Measurements from ENCODE around the gene ATP2C1.
"Not testable (repeated sequence)": the region's sequence is repeated elsewhere in the genome, so short reads cannot be mapped to it uniquely, and the experiment has no call there.

The ATP2C1 gene

DNA sequence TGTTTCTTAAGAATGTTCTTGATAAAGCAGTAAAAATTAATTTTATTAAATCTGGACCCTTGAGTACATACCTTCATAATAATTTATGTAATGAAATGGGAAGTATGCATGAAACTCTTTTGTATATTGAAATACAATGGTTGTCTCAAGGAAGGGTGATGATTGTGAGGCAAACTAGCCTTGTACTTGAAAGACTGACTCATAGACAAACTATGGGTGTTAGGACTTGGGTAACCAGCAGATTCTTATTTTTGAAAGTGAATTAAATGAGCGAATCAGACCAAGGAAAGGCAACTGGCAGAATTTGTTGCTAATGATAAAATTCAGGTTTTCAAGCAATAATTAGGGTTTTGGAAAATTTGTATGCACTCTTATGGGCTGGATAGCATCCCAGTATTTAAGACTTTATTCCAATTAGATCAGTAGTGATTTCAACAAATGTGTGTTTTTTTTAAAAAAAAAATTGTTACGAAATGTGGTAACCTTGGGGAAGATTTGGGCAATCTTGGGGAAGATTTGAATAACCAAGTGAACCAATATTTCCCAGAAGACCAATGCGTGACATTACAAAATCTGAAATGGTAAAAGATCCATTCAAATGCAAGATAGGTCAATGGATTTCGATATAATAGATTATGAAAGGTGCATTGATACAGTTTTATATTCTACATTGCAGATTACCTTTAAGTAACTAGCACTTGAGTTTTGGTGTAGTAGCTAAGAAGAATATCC is 42.0 kb downstream of the ATP2C1 start:
- DNase-seq (ENCODE audit: low read depth) = no peak

DNA sequence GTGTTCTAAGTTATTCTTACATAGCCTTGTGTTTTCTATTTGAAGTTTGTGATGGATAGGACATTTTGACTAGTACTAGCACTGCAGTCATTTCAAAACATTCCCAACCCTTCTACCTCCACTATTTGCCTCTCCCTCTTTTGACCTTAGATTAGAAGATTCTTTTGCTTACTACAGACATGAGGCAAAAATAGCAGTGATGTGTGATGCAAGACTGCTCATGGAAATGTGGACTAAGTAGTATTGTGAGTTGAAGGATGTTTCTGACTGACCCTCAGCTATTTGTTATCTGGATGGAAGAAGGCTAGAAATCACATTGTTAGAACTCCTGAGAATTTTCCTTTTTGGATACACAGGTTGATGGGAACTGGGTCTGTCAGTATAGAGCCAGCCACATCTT is 45.9 kb downstream of the ATP2C1 start:
- no peak for DNase-seq (ENCODE audit: low read depth)

DNA sequence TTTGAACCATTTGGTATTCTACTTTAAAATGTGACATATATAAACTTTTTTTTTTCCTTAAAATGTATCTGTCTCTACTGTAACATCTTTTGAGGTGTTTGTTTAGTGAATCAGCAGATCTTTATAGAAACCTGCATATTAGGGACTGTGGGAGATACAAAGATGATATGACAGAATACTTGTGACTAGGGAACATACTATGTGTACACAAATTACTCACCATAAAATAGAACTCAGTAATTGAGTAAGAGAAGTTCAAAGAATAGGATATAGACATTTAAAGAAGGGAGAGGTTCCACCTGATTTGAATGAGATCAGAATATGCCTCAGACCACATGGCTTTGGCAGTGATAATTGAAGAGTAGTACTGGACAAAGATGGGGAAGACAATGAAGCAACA is 47.9 kb downstream of the ATP2C1 start:
- DNase-seq (ENCODE audit: low read depth) = no peak

DNA sequence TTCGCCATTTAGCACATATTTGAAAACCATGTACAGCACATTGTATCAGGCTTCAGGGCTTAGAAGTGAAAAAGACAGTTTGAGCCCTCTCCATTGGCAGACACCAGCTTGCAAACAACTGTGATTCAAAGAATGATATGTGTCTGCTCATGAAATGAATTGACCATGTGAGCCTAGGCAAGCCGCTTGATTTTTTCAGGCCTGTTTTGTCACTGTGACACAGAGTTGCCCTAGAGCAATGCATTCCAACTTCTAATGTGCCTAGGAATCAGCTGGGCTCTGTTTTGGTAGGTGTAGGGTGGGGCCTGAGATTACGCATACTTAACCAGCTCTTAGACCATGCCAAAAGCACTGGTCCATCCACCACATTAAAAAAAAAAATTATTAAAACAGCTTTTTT is 53.0 kb downstream of the ATP2C1 start:
- DNase-seq (ENCODE audit: low read depth) = no peak

DNA sequence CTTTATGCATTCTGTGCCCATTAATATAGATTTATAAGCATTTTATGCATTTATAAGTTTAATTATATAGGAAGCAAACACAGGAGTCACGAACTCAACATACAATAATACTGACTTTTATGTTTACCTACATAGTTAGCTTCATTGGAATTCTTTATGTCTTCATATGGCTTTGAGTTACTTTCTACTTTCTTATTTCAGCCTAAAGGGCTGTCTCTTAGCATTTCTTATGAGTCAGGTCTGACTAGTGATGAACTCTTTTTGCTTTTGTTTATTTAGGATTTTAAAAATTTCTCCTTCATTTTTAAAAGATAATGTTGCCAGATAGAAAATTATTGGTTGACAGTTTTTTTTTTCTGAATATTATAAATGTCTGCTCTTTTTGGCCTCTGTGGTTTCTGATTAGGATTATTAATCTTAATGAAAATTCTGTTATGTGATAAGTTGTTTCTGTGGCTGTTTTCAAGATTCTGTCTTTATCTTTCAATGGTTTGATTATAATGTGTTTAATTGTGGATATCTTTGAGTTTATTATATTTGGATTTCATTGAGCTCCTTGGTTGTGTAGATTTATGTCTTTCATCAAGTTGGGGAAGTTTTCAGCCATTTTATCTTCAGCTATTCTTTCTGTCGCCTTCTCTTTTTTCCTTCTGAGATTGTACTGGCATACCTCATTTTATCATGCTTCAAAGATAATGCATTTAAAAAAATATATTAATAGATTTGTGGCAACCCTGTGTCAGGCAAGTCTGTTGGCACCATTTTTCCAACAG is 54.3 kb downstream of the ATP2C1 start:
- DNase-seq (ENCODE audit: low read depth) = no peak

DNA sequence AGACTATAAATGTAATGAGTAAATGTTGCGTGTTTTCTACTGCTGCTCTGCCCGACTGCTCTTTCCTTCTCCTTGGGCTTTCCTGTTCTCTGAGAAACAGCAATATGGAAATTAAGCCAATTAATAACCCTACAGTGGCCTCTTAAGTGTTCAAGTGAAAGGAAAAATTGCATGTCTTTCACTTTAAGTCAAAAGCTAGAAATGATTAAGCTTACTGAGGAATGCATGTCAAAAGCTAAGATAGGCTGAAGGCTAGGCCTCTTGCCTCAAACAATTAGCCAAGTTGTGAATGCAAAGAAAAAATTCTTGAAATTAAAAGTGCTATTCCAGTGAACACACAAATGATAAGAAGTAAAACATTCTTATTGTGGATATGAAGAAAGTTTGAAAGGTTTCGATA is 55.0 kb downstream of the ATP2C1 start:
- DNase-seq (ENCODE audit: low read depth) = no peak

DNA sequence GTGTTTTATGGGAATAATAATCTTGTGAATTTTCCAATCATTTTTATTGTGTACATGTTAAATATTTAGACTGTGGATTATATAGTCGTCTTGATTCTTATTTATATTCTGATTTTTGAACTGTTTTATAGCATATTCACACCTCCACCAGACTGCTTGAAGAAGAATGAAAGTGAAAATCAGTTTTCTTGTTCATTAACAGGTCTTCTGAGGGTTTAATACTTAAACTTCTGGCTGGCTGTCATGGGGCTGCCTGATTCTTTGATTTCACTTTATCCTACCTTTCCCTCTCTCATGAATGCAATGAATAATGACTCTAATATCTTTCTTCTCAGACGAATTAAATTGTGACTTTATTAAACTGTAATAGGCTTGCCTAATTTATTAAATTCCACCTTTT is 56.2 kb downstream of the ATP2C1 start:
- no peak for DNase-seq (ENCODE audit: low read depth)

DNA sequence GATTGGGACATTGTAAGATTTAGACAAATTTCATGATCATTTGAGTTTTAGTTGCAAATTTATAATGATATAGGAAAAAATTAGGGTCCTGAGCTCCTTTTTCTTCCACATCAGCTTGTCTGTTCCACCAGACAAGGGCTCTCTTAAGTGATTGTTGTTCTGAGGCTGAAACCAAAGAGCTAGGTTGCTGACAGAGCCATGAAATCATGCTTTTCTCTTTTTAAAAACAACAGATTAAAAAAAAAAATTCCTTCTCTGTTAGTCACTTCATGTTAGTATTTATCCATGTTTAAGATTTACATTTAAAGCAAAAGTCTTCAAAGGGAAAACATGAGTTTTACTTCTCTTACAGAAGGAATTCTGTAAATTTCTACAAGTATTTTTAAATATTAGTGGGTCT is 56.8 kb downstream of the ATP2C1 start:
- DNase-seq (ENCODE audit: low read depth) = no peak

DNA sequence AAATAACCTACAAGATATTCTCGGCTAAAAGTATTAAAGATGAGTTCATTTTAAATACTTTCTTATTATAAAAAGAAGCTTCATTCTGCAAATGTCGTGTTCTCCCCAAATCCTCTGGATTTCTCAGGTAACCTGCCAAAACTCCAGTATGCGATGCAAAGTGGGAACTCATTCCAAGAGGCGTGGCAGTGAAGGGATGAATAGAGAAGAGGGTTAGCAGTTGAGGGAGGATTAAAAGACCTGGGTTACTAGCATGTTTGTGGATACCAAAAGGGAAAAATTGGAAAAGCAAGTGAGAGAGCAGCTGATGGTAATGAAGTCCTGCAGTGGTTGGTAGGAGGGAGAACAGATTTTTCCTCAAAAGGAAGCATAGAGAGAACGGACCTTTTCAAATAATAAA is 61.6 kb downstream of the ATP2C1 start:
- no peak for DNase-seq (ENCODE audit: low read depth)

DNA sequence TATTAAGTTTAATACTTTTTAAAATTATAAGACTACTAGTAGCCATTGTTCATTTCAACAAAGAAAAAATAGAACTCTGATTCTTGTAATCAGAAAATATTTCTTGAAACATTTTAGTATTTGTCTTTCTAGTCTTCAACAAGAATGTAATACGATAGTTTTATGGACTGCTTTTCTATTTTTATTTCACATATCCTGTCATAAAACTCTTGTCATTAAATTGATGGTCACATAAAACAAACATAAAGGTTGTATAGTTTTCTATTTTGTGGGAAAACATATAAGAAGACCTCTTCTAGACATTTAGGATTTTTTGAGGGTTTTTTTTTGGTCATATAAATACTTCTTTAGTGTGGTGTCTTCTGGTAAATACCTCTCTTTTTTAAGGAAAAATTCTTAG is 62.4 kb downstream of the ATP2C1 start:
- DNase-seq (ENCODE audit: low read depth) = no peak

DNA sequence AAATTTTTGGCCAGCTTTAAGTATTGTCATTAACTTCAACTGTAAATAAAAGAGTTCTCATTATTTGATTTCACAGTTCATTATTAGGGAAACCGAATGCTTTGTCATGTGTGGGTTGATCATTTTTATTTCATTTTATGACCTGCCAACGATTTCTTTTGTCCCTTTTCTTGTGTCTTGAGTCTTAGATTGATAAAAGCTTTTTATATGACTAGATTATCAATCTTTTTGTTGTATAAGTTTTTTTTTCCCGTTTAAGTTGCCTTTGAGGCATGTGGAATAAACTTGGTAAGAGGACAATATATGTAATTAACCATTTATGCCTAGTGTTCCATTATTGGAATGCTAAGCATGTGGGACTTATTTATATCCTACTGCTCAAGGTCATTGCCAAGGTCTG is 62.8 kb downstream of the ATP2C1 start:
- DNase-seq (ENCODE audit: low read depth) = no peak

DNA sequence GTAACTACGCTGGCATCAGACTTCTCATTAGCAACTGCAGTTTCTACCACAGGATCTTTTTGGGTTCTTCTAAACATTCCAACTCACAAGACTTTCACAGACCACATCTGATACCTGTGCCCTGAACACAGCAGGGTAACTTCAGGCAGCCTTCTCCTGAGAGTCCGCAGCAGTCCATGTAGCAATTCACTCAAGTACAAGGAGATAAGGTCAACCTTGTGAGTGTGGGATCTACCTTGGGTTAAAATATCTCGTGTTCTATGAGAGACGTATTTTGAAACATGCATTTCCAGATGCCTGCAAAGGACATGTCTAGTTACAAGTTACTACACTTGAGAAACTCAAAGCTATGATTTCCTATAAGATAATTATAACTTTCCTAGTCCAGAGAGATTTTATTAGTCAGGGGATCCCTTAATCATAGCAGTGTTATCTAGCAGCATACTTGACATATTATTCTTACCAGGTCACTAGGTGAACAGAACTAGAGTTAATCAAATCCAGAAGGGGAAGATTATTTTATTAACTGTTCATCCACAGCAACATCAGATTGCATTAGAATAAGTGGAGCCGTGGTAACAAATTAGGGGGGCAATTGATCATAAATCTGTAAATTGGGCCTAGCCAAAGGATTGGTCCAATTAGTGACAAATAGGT is 66.4 kb downstream of the ATP2C1 start:
- DNase-seq (ENCODE audit: low read depth) = no peak

DNA sequence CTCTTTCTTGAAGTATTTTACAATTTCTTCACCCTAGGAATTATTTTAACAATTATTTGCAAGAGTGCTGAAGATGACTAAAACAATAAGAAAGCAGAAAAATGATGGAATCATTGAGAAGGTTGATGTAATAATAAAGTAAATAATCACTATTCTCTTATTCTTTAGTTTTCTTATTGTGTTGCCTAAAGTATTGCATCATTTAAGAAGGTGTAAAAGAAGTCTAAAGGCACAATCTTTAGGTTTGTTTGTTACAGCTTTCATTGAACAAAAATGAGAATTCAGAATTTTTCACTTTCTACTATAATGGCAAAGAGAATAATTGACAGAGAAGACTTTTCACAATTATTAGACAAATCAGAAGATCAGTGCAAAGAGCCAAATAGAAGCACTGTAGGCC is 67.6 kb downstream of the ATP2C1 start:
- DNase-seq (ENCODE audit: low read depth) = no peak

DNA sequence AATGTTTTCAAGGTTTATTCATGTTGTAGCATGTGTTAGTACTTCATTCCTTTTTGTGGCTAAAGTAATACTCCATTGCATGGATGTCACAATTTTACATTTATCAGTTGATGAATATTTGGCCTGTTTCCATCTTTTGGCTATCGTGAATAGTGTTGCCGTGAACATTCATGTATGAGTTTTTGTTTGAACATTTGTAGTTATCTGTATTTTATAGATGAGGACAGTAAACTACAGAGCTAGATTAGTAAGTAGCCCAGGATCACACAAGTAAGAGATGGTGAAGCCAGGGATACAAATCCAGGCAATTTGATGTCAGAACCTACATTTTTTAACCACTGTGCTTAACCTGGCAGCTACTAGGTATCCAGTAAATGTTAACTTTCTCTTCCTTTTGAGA is 69.6 kb downstream of the ATP2C1 start:
- DNase-seq (ENCODE audit: low read depth) = no peak

DNA sequence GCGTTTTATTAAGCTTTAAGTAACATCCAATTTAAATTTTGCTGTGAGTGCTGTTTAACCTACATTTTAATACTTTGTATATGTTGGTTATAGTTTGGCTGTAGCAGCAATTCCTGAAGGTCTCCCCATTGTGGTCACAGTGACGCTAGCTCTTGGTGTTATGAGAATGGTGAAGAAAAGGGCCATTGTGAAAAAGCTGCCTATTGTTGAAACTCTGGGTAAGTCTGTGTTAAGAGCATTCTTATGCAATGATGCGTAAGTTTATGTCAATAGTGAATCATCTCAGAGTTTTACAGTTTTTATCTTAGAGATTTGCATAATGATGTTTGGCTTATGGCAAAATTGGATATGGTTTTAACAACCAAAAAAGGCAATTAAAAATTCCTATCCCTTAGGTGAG is 70.0 kb downstream of the ATP2C1 start:
- DNase-seq (ENCODE audit: low read depth) = no peak

DNA sequence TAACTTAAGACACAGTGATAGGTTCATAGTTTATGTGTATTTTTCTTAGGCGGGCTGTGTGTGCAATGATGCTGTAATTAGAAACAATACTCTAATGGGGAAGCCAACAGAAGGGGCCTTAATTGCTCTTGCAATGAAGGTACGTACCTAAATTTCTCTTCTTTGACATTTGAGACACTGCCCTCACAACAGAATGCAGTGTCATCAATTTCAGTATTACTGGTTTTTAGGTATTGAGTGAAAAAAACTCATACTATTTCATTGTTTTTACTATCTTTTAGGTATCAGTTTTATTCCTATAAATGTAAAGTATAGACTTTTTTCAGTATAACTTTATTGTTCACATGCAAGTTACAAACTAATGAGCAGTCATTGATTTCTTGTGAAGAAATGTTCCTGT is 73.4 kb downstream of the ATP2C1 start:
- no peak for DNase-seq (ENCODE audit: low read depth)

DNA sequence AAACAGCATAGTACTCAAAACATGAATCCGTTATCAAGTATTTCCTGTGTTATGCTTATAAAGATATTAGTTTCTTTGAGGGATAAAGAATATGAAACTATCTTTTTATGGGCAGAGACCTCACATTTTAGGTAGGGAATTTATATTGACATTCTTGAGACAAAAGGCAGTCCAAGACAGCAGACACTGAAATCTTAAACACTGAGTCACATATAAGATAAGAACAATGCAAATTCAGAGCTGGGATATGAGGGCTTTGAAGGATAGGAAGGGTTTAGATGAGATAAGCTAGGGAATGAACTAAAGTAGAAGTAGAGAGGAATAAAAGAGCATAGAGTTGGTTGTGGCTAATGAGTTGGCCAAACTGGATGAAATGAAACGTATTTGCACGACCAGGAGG is 74.3 kb downstream of the ATP2C1 start:
- no peak for DNase-seq (ENCODE audit: low read depth)

DNA sequence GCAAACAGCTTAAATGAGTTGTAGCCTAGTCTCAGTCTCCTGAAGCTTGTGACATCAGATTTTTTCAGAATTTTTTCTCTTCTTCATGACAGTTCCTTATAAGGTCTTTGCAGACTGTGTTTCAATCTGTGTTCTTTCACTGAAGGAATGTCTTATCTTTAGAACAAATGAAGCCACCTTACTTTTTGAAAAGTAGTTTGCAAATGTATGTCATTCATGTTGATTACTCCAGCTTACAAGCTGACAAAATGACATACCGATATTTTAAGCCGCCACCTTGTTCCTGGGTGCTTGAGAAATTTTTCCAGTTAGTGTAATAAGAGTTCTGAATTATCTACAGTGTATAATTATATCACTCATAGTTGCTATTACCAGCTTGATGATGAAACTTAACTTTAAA is 75.7 kb downstream of the ATP2C1 start:
- DNase-seq (ENCODE audit: low read depth) = no peak

DNA sequence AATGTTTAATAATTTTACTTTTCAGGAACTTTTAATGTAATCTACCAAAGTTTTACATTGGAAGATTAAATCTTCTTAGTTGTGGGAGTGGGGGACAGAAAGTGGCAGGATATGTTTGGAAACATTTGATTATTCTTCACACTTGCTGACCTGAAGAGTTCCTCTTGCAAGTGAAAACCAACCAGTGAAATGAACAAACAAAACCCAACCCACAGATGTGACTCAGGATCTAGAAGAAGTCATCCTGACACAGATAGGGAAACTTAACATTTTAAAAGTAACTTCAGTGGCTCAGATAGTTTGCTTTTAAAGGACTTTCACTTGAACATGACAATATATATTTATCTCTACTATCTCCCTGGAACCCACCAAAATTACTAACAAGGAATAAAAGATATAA is 77.3 kb downstream of the ATP2C1 start:
- DNase-seq (ENCODE audit: low read depth) = no peak

DNA sequence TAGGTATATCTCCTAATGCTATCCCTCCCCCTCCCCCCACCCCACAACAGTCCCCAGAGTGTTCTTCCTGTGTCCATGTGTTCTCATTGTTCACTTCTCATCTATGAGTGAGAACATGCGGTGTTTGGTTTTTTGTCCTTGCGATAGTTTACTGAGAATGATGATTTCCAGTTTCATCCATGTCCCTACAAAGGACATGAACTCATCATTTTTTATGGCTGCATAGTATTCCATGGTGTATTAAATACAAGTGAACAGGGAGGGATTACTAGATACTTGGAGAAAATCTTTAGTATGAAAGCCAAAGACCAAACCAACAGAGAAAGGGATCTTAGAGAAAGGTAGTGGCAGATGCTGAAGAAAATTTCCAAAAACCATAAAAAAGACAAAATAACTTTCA is 78.7 kb downstream of the ATP2C1 start:
- DNase-seq (ENCODE audit: low read depth) = not testable (repeated sequence)

DNA sequence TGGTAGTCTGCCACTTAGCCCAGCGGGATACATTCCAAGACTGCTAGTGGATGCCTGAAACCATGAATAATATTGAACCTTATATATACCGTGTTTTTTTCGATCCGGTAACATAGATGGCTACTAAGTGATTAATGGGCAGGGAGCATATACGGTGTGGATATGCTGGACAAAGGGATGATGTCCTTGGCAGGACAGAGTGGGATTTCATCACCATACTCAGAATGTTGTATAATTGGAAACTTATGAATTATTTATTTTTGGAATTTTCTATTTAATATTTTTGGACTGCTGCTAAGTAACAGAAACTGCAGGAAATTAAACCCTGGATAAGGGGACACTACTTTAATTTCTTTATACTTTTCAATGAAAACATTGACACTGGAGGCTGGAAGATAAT is 79.5 kb downstream of the ATP2C1 start:
- no peak for DNase-seq (ENCODE audit: low read depth)

DNA sequence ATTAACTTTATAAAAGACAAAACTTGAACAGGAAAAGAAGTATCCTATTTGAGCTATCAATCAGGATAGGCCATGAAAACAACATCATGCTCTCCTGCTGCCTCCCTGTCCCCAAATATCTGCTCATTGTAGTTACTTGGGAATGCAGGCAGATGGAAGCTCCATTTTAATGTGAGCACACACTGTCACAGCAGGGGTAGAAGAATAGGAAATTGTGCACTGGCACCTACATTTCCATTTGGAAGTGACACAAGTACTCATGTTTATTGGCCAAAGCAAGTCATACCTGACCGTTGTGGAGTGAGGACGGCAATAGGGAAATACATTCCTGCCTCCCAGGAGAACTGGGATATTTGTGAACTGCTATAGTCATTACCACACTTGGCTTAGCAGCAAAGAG is 80.3 kb downstream of the ATP2C1 start:
- no peak for DNase-seq (ENCODE audit: low read depth)

DNA sequence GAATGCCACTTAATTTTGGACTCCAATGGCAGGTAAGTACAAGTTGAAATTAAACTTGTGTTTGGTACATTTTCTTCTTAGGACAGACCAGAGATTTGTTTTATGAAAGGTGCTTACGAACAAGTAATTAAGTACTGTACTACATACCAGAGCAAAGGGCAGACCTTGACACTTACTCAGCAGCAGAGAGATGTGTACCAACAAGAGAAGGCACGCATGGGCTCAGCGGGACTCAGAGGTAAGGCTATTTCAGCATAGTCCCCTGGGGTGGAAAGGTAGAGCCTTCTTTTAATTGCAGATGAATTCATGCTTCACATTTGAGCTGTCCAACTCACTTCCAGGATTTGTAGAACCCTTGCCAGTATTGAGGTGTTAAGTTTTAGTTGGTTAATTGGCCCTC is 81.4 kb downstream of the ATP2C1 start:
- no peak for DNase-seq (ENCODE audit: low read depth)
